ENCODE data around the gene NNMT. TPM values are rescaled to one million over a fixed set of nuclear protein-coding genes. Genes with fewer than 3 reads are reported as not detected.

The NNMT gene
- polyA plus RNA-seq, 3 donors from 2014 or later = 0.68 to 1.0 TPM; not detected in 1

GRCh38 chr11:114362958-114363357 is 66.8 kb downstream of the NNMT start:
- H3K27ac Mint-ChIP-seq = no peak overlapping the region
- no peak for DNase-seq
- H3K36me3 Mint-ChIP-seq = no peaks in the 10 kb centered on the region
- no peaks in the 10 kb centered on the region for H3K9me3 Mint-ChIP-seq
- H3K4me1 Mint-ChIP-seq = no peaks in the 10 kb centered on the region
- peaks cover 0 to 26% (median under 1%) of the 10 kb centered on the region in 3 donors for H3K27me3 Mint-ChIP-seq (ENCODE audit: low read depth in 3 of 3)
- no peak overlapping the region for H3K4me3 Mint-ChIP-seq

Other genes starting within 250 kb of the NNMT start
- gene ZBTB16, start 236.7 kb upstream of the NNMT start, polyA plus RNA-seq = 100 to 1,000 TPM in 1 of 3 donors, 10 to 100 TPM in 2; 90.4 to 197 (median 92.5) TPM
- 10 to 100 TPM; 10.8 to 14.6 (median 13.8) TPM for gene C11orf71, start 104.1 kb downstream of the NNMT start, polyA plus RNA-seq
- 10 to 100 TPM; 29.4 to 46.5 (median 30.2) TPM for gene RBM7, start 104.3 kb downstream of the NNMT start, polyA plus RNA-seq
- 10 to 100 TPM; 45.5 to 49.4 (median 45.9) TPM for gene REXO2, start 143.1 kb downstream of the NNMT start, polyA plus RNA-seq

Data from immature natural killer cell (primary cell).